ENCODE results near the gene AKT3. TPM values are rescaled to one million over a fixed set of nuclear protein-coding genes. Genes with fewer than 3 reads are reported as not detected.

AKT3 gene
- polyA plus RNA-seq, 1 donor (not counting 4 experiments of a cell fraction or from before 2014, with no cell fraction given): 2.9 TPM

- TF ChIP-seq EZH2 (IDR thresholded peaks at IDR 0.05; ENCODE audit: low read length): no peak
- no peak overlapping the region for H3K4me3 ChIP-seq (ENCODE audit: control insufficient read depth in 2 of 3, extremely low read depth in 1 of 3, insufficient read depth in 2 of 3, low read depth in 1 of 3, low read length in 3 of 3)
- H3K36me3 ChIP-seq (ENCODE audit: control insufficient read depth in 2 of 2, extremely low read depth in 1 of 2, insufficient read depth in 2 of 2, low read length in 2 of 2): no peaks in the 10 kb centered on the region
- H3K9me1 ChIP-seq (ENCODE audit: control insufficient read depth, extremely low read depth, insufficient read depth, low read length): no peaks in the 10 kb centered on the region
- no peak for DNase-seq (ENCODE audit: low read depth, low spot score)
- no peak for FAIRE-seq
- H3K4me2 ChIP-seq (ENCODE audit: control insufficient read depth, extremely low read depth, insufficient read depth, low read depth, low read length): no peak overlapping the region
- dilution Hi-C loops (cut with MboI; ENCODE audit: extremely low pct_ligation_motif_present, low sequenced_read_pairs): no loop called here
- H3K79me2 ChIP-seq (ENCODE audit: control insufficient read depth, insufficient read depth, low read length): no peaks in the 10 kb centered on the region
- no peak overlapping the region for H2AFZ ChIP-seq (ENCODE audit: control insufficient read depth, low read length)
- no peaks in the 10 kb centered on the region for H3K4me1 ChIP-seq (ENCODE audit: control insufficient read depth, extremely low read depth, insufficient read depth, low read length)
- no peaks in the 10 kb centered on the region for H3K27me3 ChIP-seq (ENCODE audit: control insufficient read depth, extremely low read depth, insufficient read depth, low read length)
- no peak overlapping the region for H3K27ac ChIP-seq (ENCODE audit: control insufficient read depth, insufficient read depth, low read length)
- no peak overlapping the region for H3K9ac ChIP-seq (ENCODE audit: control insufficient read depth, extremely low read depth, insufficient read depth, low read length)
- H3K9me3 ChIP-seq (ENCODE audit: control insufficient read depth, low read depth, low read length): no peaks in the 10 kb centered on the region
- no peaks in the 10 kb centered on the region for H4K20me1 ChIP-seq (ENCODE audit: control insufficient read depth, extremely low read depth, insufficient read depth, low read length)
Observed at GRCh38 chr1:243892456-243892855, 42.4 kb upstream of the AKT3 start.

- Histone ChIP-seq H3K4me3 (ENCODE audit: control insufficient read depth in 2 of 3, extremely low read depth in 1 of 3, insufficient read depth in 2 of 3, low read depth in 1 of 3, low read length in 3 of 3) (no peak overlapping the region), H2AFZ (ENCODE audit: control insufficient read depth, low read length) (no peak overlapping the region), H3K4me2 (ENCODE audit: control insufficient read depth, extremely low read depth, insufficient read depth, low read depth, low read length) (no peak overlapping the region), H3K4me1 (ENCODE audit: control insufficient read depth, extremely low read depth, insufficient read depth, low read length) (no peaks in the 10 kb centered on the region), H3K9ac (ENCODE audit: control insufficient read depth, extremely low read depth, insufficient read depth, low read length) (no peak overlapping the region), H3K27me3 (ENCODE audit: control insufficient read depth, extremely low read depth, insufficient read depth, low read length) (no peaks in the 10 kb centered on the region), H4K20me1 (ENCODE audit: control insufficient read depth, extremely low read depth, insufficient read depth, low read length) (no peaks in the 10 kb centered on the region), H3K9me1 (ENCODE audit: control insufficient read depth, extremely low read depth, insufficient read depth, low read length) (no peaks in the 10 kb centered on the region), H3K79me2 (ENCODE audit: control insufficient read depth, insufficient read depth, low read length) (no peaks in the 10 kb centered on the region), H3K9me3 (ENCODE audit: control insufficient read depth, low read depth, low read length) (no peaks in the 10 kb centered on the region), H3K36me3 (ENCODE audit: control insufficient read depth in 2 of 2, extremely low read depth in 1 of 2, insufficient read depth in 2 of 2, low read length in 2 of 2) (no peaks in the 10 kb centered on the region), H3K27ac (ENCODE audit: control insufficient read depth, insufficient read depth, low read length) (no peak overlapping the region)
- TF ChIP-seq, protein P1, sequence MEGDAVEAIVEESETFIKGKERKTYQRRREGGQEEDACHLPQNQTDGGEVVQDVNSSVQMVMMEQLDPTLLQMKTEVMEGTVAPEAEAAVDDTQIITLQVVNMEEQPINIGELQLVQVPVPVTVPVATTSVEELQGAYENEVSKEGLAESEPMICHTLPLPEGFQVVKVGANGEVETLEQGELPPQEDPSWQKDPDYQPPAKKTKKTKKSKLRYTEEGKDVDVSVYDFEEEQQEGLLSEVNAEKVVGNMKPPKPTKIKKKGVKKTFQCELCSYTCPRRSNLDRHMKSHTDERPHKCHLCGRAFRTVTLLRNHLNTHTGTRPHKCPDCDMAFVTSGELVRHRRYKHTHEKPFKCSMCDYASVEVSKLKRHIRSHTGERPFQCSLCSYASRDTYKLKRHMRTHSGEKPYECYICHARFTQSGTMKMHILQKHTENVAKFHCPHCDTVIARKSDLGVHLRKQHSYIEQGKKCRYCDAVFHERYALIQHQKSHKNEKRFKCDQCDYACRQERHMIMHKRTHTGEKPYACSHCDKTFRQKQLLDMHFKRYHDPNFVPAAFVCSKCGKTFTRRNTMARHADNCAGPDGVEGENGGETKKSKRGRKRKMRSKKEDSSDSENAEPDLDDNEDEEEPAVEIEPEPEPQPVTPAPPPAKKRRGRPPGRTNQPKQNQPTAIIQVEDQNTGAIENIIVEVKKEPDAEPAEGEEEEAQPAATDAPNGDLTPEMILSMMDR (optimal IDR thresholded peaks at IDR 0.05 in 1 of 3, IDR thresholded peaks at IDR 0.05 in 1 of 3, conservative IDR thresholded peaks at IDR 0.05 in 1 of 3; ENCODE audit: extremely low read depth in 1 of 3, insufficient read depth in 2 of 3, low read length in 3 of 3): no peak
- no peak for DNase-seq (ENCODE audit: low read depth, low spot score)
- no peak for FAIRE-seq
- dilution Hi-C loops (cut with MboI; ENCODE audit: extremely low pct_ligation_motif_present, low sequenced_read_pairs): no loop called here
Observed at GRCh38 chr1:243890576-243890975, 40.5 kb upstream of the AKT3 start.

GRCh38 chr1:243885806-243886205 lies 35.8 kb upstream of the AKT3 start:
- TF ChIP-seq, protein P1 (optimal IDR thresholded peaks at IDR 0.05 in 1 of 3, IDR thresholded peaks at IDR 0.05 in 1 of 3, conservative IDR thresholded peaks at IDR 0.05 in 1 of 3; ENCODE audit: extremely low read depth in 1 of 3, insufficient read depth in 2 of 3, low read length in 3 of 3): no peak
- no peak for TF ChIP-seq EZH2 (IDR thresholded peaks at IDR 0.05; ENCODE audit: low read length)
- Histone ChIP-seq H4K20me1 (ENCODE audit: control insufficient read depth, extremely low read depth, insufficient read depth, low read length) (no peaks in the 10 kb centered on the region), H3K79me2 (ENCODE audit: control insufficient read depth, insufficient read depth, low read length) (no peaks in the 10 kb centered on the region), H2AFZ (ENCODE audit: control insufficient read depth, low read length) (no peak overlapping the region), H3K4me3 (ENCODE audit: control insufficient read depth in 2 of 3, extremely low read depth in 1 of 3, insufficient read depth in 2 of 3, low read depth in 1 of 3, low read length in 3 of 3) (no peak overlapping the region), H3K36me3 (ENCODE audit: control insufficient read depth in 2 of 2, extremely low read depth in 1 of 2, insufficient read depth in 2 of 2, low read length in 2 of 2) (no peaks in the 10 kb centered on the region), H3K4me2 (ENCODE audit: control insufficient read depth, extremely low read depth, insufficient read depth, low read depth, low read length) (no peak overlapping the region), H3K4me1 (ENCODE audit: control insufficient read depth, extremely low read depth, insufficient read depth, low read length) (no peaks in the 10 kb centered on the region), H3K9me1 (ENCODE audit: control insufficient read depth, extremely low read depth, insufficient read depth, low read length) (no peaks in the 10 kb centered on the region), H3K9me3 (ENCODE audit: control insufficient read depth, low read depth, low read length) (no peaks in the 10 kb centered on the region), H3K9ac (ENCODE audit: control insufficient read depth, extremely low read depth, insufficient read depth, low read length) (no peak overlapping the region), H3K27me3 (ENCODE audit: control insufficient read depth, extremely low read depth, insufficient read depth, low read length) (no peaks in the 10 kb centered on the region), H3K27ac (ENCODE audit: control insufficient read depth, insufficient read depth, low read length) (no peak overlapping the region)
- no peak for FAIRE-seq
- dilution Hi-C loops (cut with MboI; ENCODE audit: extremely low pct_ligation_motif_present, low sequenced_read_pairs): no loop called here
- no peak for DNase-seq (ENCODE audit: low read depth, low spot score)
